ENCODE measurements around the gene TRIM10.

TRIM10 gene, protein sequence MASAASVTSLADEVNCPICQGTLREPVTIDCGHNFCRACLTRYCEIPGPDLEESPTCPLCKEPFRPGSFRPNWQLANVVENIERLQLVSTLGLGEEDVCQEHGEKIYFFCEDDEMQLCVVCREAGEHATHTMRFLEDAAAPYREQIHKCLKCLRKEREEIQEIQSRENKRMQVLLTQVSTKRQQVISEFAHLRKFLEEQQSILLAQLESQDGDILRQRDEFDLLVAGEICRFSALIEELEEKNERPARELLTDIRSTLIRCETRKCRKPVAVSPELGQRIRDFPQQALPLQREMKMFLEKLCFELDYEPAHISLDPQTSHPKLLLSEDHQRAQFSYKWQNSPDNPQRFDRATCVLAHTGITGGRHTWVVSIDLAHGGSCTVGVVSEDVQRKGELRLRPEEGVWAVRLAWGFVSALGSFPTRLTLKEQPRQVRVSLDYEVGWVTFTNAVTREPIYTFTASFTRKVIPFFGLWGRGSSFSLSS

DNA sequence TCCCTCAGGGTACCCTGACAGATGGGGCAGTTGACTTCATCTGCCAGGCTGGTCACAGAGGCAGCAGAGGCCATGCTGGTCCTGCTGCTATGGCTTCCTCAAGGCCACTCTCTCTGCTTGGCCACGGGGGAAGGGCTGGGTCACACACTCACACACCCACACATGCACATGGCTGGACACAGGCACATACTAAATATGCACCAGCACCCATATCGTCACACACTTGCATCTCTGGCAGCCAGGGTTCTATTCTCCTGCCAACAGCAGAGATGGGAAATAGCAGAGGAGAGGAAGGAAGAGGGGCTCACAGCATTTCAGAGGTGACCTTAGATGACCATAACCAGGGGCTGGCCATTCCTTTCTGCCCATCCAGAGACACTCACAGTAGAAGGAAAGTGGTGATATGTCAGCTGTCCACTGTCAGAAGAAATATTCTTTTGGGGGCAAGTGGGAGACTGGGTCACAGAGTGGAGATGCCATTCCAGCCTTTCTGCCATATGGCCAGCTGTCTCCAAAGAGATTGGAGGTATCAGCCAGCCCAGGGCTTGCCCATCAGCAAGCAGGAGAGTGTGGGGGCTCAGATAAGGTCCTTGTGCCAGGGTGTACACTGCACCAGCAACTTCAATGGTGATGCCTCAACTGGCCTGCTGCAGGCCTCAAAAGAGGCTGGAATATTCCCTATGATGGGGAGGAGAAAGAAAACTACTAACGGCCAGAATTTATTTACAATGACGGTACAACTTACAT lies at the start of gene TRIM10:
Gene TRIM10, minus strand, starts transcription at position 427 of the 747 bp plus-strand sequence. Its CDS starts 353 bp downstream, at position 74.
- DNase-seq (ENCODE audit: low read depth in 1 of 2, low spot score in 1 of 2), result no peak
- TF ChIP-seq JUND (IDR thresholded peaks at IDR 0.05; ENCODE audit: low read depth), result no peak
- in situ Hi-C loops (cut with HindIII; ENCODE audit: low pct_unique_long_range_greater_than_20kb, low sequenced_read_pairs), result no loop called here

DNA sequence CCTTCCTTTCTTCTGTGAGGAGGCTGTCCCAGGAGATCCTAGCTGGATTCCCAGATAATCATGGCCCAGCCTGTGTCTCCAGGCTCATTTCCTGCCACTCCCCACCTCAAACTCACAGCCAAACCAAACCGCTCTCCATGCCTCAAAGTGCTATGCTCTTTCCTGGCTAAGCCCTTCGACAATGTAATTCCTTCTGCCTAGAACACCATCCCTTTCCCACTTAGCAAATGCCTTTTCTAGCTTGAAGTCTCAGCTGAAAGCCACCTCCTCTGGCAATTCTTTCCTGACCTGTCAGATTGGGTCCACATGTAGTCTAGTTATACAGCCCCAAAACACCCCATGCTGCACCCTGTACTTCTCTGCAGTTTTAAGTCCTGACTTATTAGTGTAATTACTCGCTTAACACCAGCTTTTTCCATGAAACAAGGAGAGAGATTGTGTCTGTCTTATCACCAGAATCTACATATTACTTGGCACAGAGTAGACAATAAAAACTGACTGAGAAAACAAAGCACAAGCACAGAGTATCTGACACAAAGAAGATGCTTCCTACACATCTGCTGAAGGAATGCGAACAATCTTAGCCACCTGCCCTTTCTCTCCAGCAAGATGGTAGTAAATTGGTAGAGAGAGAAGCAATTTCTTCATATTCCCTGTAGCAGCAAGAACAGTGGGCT lies 46.7 kb upstream of the TRIM10 start:
- in situ Hi-C loops (cut with HindIII; ENCODE audit: low pct_unique_long_range_greater_than_20kb, low sequenced_read_pairs), result no loop called here
- no peak for TF ChIP-seq JUND (IDR thresholded peaks at IDR 0.05; ENCODE audit: low read depth)
- no peak for DNase-seq (ENCODE audit: low read depth in 1 of 2, low spot score in 1 of 2)

DNA sequence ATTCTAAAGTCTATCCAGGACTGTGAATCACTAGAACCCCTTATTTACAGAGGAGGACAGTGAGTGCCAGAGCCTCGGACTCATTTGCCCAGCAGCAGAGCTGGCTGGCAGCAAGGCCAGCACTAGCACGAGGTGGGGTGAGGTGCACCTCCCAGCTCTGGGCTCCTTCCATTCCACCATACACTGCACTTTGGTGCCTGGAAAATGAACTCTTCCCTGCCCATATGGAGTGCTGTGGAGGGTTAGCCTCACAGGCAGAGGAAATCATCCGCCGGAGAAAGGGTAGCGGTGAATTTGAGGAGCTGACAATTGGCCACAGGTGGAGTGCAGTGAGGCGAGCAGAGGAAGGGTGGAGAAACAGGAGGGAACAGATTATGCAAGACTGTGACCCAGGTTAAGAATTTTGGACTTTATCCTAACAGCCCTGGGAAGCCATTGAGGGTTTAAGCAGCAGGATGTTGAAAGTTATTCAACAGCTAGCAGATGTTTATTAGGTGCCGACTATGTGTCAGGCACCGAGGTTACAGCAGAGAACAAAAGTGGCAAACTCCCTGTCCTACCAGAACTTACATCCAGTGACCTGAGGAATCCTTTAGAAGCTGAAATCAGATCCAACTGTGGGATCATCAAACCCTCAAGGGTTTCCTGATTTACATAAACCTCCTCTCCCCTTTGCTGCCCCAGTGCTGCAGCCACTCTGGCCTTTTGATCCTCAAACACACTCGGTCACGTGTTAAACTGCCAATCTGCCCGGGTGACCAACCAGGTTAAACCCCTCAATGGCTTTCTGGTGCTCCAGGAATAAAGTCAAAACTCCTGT lies 46.0 kb upstream of the TRIM10 start:
- peak in 1 of 2 experiments; percentile 16 for DNase-seq (ENCODE audit: low read depth in 1 of 2, low spot score in 1 of 2)
- in situ Hi-C loops (cut with HindIII; ENCODE audit: low pct_unique_long_range_greater_than_20kb, low sequenced_read_pairs), result no loop called here
- TF ChIP-seq JUND (IDR thresholded peaks at IDR 0.05; ENCODE audit: low read depth), result no peak

DNA sequence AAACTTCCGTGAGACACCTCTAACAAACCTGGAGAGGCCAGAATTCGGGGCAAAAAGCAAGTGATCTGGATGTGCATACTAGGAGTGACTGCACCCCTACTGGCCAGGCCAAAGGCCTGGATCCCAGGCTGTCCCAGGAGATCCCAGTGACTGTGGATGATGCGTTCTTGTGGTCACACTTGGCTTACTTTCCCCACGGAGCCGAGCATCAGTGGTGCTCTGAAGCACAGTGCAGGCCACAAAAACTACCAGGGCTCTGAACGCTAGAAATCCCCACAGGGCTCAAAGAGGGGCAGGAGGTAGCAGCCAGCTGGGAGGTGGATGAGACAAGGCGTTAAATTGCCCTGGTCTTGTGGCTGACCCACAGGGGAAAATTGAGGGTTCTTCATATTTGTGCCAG lies 45.1 kb upstream of the TRIM10 start:
- no peak for TF ChIP-seq JUND (IDR thresholded peaks at IDR 0.05; ENCODE audit: low read depth)
- DNase-seq (ENCODE audit: low read depth in 1 of 2, low spot score in 1 of 2), result no peak
- in situ Hi-C loops (cut with HindIII; ENCODE audit: low pct_unique_long_range_greater_than_20kb, low sequenced_read_pairs), result no loop called here

DNA sequence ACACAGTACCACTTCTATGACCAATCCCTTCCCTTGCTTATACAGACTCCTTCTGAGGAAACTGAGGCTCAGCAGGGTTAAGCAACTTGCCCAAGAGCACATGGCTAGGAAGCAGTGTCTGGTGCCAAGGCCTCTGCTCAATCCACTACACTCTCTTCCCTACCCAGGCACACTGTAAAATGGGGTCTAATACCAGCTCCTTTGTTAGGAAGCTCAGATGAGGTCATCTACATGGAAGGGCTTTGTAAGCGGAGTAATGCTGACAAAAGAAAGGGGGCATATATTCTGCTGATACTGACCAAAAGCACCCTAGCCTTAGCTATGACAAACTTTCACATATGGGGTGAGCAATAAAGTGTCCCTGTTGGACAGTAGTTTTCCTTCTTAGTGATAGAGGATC lies 43.1 kb upstream of the TRIM10 start:
- in situ Hi-C loops (cut with HindIII; ENCODE audit: low pct_unique_long_range_greater_than_20kb, low sequenced_read_pairs), result no loop called here
- TF ChIP-seq JUND (IDR thresholded peaks at IDR 0.05; ENCODE audit: low read depth), result no peak

DNA sequence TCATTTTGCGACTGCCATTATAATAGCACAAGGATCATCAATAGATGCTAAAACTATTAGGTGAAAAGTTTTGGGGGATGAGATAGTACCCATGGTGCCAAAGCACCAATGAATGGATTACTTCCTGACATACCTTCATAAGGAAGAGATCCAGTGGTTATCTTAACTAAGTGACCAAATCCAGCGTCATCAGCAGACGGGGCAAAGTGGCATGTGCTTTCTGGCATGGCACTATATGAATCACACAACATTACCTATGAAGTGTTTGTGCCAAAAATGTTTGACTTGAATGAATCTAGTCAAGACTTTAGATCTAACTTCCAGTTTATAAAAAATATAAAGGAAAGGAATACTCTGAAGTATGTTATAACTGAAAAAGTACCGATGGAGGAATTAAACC lies 41.4 kb upstream of the TRIM10 start:
- in situ Hi-C loops (cut with HindIII; ENCODE audit: low pct_unique_long_range_greater_than_20kb, low sequenced_read_pairs), result no loop called here
- no peak for DNase-seq (ENCODE audit: low read depth in 1 of 2, low spot score in 1 of 2)
- no peak for TF ChIP-seq JUND (IDR thresholded peaks at IDR 0.05; ENCODE audit: low read depth)

More for the DNA sequence above, 43.1 kb upstream of the TRIM10 start:
- no peak for DNase-seq (ENCODE audit: low read depth in 1 of 2, low spot score in 1 of 2)

DNA sequence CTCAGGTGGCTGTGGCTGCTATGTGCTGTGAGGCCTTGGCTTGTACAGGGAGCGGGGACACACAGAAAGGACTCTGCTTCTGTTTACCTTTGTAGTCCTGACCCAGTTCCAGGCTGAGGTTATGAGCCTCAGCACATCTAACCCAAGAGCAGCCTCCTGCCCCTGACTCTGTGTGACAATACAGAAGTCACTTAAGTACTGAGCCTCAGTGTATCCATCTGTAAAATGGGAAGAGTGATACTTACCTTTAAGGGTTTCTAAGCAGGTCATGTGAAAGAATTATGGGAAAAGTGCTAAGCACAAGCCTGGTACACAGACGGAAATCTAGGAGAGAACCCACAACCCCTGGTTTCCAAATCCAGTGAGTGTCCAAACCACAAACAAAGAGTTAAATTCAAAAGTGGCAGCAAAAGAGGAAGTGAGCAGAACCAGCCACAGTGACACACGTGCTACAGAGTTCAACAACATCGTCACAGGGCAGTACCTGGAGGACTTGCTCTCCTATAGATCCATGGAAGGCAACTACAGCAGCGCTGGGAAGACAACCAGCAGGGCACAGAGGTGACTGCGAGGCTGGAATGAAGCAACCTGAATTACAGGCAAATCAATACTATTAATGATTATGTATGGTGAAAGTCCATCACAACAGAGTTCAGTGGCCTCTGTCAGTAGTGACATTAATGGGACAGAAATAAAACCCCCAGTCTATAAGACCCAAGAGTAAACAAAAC lies 39.7 kb upstream of the TRIM10 start:
- DNase-seq (ENCODE audit: low read depth in 1 of 2, low spot score in 1 of 2), result no peak
- TF ChIP-seq JUND (IDR thresholded peaks at IDR 0.05; ENCODE audit: low read depth), result no peak
- in situ Hi-C loops (cut with HindIII; ENCODE audit: low pct_unique_long_range_greater_than_20kb, low sequenced_read_pairs), result no loop called here

DNA sequence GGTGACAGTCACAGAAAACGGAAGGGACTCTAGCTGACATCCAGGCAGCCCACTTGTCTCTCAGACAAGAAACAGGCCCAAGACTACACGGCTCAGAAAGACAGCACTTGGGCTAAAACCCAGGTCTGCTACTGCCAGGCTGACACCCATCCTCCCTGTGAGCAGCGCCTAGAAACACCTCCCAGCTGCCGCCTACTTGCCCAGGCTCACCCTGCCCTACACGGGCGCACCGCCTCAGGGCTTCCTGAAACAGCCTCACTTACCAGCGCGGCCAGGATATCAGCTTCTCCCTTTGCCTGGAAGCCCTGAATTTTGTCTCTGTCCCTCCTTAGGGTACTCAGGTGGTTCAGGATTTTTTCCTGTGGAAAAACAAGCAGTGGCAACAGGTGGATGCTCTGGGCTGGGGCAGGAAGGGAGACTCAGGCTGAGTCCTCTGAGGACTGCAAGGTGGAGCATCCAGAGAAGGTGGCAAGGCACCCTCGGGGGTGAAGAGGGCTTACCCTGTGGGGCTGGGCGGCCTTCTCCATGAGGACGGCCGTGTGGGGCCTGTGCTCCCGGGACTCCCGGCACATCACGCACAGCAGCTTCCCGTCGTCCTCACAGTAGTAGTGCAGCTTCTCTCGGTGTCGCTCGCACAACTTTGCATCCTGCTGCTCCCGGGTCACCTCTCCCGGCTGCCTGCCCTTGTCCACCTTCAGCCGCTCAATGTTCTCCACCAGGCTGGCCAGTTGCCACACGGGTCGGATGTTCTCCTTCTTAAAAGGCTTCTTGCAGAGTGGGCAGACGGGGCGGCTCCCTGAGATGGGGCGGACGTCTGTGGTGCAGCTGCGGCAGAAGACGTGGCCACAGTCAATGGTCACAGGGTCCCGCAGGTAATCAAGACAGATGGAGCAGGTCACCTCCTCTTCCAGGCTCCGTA lies 37.4 kb upstream of the TRIM10 start:
- in situ Hi-C loops (cut with HindIII; ENCODE audit: low pct_unique_long_range_greater_than_20kb, low sequenced_read_pairs), result no loop called here

DNA sequence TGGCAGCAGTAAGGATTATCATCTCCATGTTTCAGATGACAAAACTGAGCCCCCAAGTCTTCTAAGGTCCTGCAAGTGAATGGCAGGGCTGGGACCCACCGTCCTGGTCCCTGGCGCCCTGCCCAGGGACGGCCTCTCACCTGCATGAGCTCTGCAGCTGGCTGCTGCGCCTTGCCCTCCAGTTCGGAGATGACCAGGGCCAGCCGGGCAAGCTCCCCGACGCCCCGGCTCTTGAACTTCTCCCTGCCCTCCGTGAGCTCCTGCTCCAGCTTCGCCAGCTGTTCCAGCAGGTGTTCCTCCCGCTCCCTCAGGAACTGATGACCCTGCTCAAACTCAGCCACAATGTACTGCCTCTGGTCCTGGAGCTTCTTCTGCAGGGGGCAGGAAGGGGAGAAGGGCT lies 35.4 kb upstream of the TRIM10 start:
- TF ChIP-seq JUND (IDR thresholded peaks at IDR 0.05; ENCODE audit: low read depth), result no peak
- no peak for DNase-seq (ENCODE audit: low read depth in 1 of 2, low spot score in 1 of 2)
- in situ Hi-C loops (cut with HindIII; ENCODE audit: low pct_unique_long_range_greater_than_20kb, low sequenced_read_pairs), result no loop called here

More for the DNA sequence above, 37.4 kb upstream of the TRIM10 start:
- no peak for DNase-seq (ENCODE audit: low read depth in 1 of 2, low spot score in 1 of 2)
- no peak for TF ChIP-seq JUND (IDR thresholded peaks at IDR 0.05; ENCODE audit: low read depth)

DNA sequence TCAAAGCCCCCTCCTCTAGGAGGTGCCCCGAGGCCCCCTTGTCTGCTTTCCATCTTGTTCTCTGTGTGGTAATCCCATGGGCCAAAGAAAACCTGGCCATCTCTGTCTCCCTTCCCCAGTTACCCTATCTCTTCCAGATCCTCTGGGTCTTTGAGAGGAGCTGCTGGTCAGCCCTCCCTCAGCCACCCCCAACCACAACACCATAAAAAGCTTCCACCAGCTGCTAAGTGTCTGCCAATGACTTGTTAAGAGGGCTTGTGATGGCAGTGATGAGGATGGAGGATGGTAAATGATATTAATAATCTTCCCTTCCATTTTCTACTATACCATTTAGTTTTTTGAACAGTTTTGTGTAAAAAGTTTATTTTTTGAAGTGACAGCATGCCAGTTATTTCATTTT lies 34.9 kb upstream of the TRIM10 start:
- in situ Hi-C loops (cut with HindIII; ENCODE audit: low pct_unique_long_range_greater_than_20kb, low sequenced_read_pairs), result no loop called here
- DNase-seq (ENCODE audit: low read depth in 1 of 2, low spot score in 1 of 2), result no peak
- TF ChIP-seq JUND (IDR thresholded peaks at IDR 0.05; ENCODE audit: low read depth), result no peak

All from T47D (cell line).